H1 (cell line): ENCODE results near the gene SCNN1G. TPM values are rescaled to one million over a fixed set of nuclear protein-coding genes. Genes with fewer than 3 reads are reported as not detected.
A peak's percentile ranks its signal among the peaks of the same experiment; 100 is the strongest.

Experiments used
- CTCF ChIA-PET: fragments of 300-600 bp; sonication (Branson Sonifier 250); formaldehyde crosslinking; loops from one replicate; lab custom pipeline; 2021; ENCODE audit not compliant: partially characterized antibody; lab: Charles Lee
- POLR2A ChIA-PET: fragments of 300-600 bp; sonication (Branson Sonifier 250); formaldehyde crosslinking; loops from one replicate; lab custom pipeline; 2021; ENCODE audit warnings: inconsistent platforms; ENCODE audit not compliant: partially characterized antibody; lab: Charles Lee
- DNase-seq, 2 experiments: peaks; one replicate each; pipeline versions ENCODE4 v3.0.0 to v3.0.0-alpha.2; 2010 to 2022; ENCODE audit warnings: low spot score in 2 of 2, low read depth in 1 of 2, mixed read lengths in 1 of 2
- FAIRE-seq: peaks from 2 replicates; lab custom pipeline; 2011; peaks lifted over from hg19 to GRCh38; lab: Jason Lieb, UNC
- H2AFZ ChIP-seq: 2 replicates; pipeline ENCODE4 v1.8.1; 2012; ENCODE audit warnings: low read length, inconsistent platforms
- H2AK5ac ChIP-seq: 2 replicates; pipeline ENCODE4 v1.6.1; 2013; ENCODE audit warnings: low read depth, low read length
- H2BK120ac ChIP-seq: replicated peaks from 2 replicates; pipeline ENCODE3; 2013; ENCODE audit warnings: low read depth, low read length, inconsistent platforms
- H2BK12ac ChIP-seq: 2 replicates; pipeline ENCODE4 v1.6.1; 2013; ENCODE audit warnings: low read depth, low read length
- H2BK15ac ChIP-seq: 2 replicates; pipeline ENCODE4 v1.6.1; 2013; ENCODE audit warnings: low read length
- H2BK20ac ChIP-seq: 2 replicates; pipeline ENCODE4 v1.6.1; 2013; ENCODE audit warnings: low read length
- H2BK5ac ChIP-seq: 2 replicates; pipeline ENCODE4 v1.6.1; 2013; ENCODE audit warnings: low read depth, low read length
- H3K14ac ChIP-seq: 2 replicates; pipeline ENCODE4 v1.6.1; 2013; ENCODE audit warnings: inconsistent platforms; ENCODE audit not compliant: insufficient read length
- H3K18ac ChIP-seq: 2 replicates; pipeline ENCODE4 v1.6.1; 2013; ENCODE audit warnings: low read length; ENCODE audit errors: extremely low read depth
- H3K23ac ChIP-seq: 2 replicates; pipeline ENCODE4 v1.6.1; 2013; ENCODE audit warnings: inconsistent platforms; ENCODE audit not compliant: insufficient read length
- H3K23me2 ChIP-seq: 2 replicates; pipeline ENCODE4 v1.6.1; 2013; ENCODE audit warnings: low read depth, low read length
- H3K27ac ChIP-seq: 2 replicates; pipeline ENCODE4 v1.6.1; 2011; ENCODE audit warnings: low read depth, low read length, inconsistent platforms
- H3K27me3 ChIP-seq, 4 experiments: replicated peaks in 1 of 4; 1 replicate in 1 of 4; 2 replicates in 3 of 4; pipeline versions ENCODE4 v1.6.1 to v1.8.1; 2011 to 2013; ENCODE audit warnings: low read length in 3 of 4, mild to moderate bottlenecking in 3 of 4, inconsistent platforms in 2 of 4, mixed read lengths in 2 of 4, moderate library complexity in 1 of 4; ENCODE audit not compliant: control insufficient read depth in 3 of 4, insufficient read depth in 3 of 4; ENCODE audit errors: extremely low read depth in 1 of 4
- H3K36me3 ChIP-seq, 4 experiments: 2 replicates each; pipeline versions ENCODE4 v1.6.1 to v1.8.1; 2011 to 2013; ENCODE audit warnings: mild to moderate bottlenecking in 4 of 4, low read length in 3 of 4, moderate library complexity in 2 of 4, control low read depth in 1 of 4, inconsistent platforms in 1 of 4; ENCODE audit not compliant: insufficient read depth in 4 of 4, control insufficient read depth in 2 of 4
- H3K4ac ChIP-seq: replicated peaks from 2 replicates; pipeline ENCODE3; 2013; ENCODE audit warnings: low read length, low read depth, mixed read lengths, inconsistent platforms; ENCODE audit not compliant: insufficient read length
- H3K4me1 ChIP-seq, 4 experiments: replicated peaks in 1 of 4; 1 replicate in 1 of 4; 2 replicates in 3 of 4; pipeline versions ENCODE4 v1.6.1 to v1.8.1; 2011 to 2013; ENCODE audit warnings: low read length in 3 of 4, inconsistent platforms in 2 of 4, mixed read lengths in 1 of 4; ENCODE audit not compliant: insufficient read depth in 4 of 4, control insufficient read depth in 3 of 4
- H3K4me2 ChIP-seq, 2 experiments: 2 replicates each; pipeline versions ENCODE4 v1.6.1 to v1.8.1; 2011 to 2013; ENCODE audit warnings: low read depth in 2 of 2, low read length in 2 of 2, control low read depth in 1 of 2, inconsistent platforms in 1 of 2, mild to moderate bottlenecking in 1 of 2; ENCODE audit not compliant: insufficient read depth in 1 of 2
- H3K4me3 ChIP-seq, 4 experiments: fragments of 200-600, 300-600 bp in 1 of 4; sonication (generic), shearing (Covaris generic), sonication (Bioruptor Twin) in 1 of 4; 2 replicates each; pipeline versions ENCODE4 v1.5.1 to v1.8.1; 2011 to 2016; ENCODE audit warnings: low read length in 4 of 4, low read depth in 3 of 4, control low read depth in 2 of 4, inconsistent platforms in 2 of 4, mild to moderate bottlenecking in 2 of 4, mixed read lengths in 1 of 4, moderate library complexity in 1 of 4; ENCODE audit not compliant: insufficient read depth in 2 of 4; ENCODE audit errors: extremely low read depth in 1 of 4
- H3K56ac ChIP-seq: replicated peaks from 2 replicates; pipeline ENCODE3; 2013; ENCODE audit warnings: low read depth, mild to moderate bottlenecking, mixed read lengths, low read length, inconsistent platforms; ENCODE audit not compliant: insufficient read length
- H3K79me1 ChIP-seq: 2 replicates; pipeline ENCODE4 v1.6.1; 2013; ENCODE audit warnings: low read depth, low read length, control low read depth
- H3K79me2 ChIP-seq, 2 experiments: 2 replicates each; pipeline versions ENCODE4 v1.6.1 to v1.8.1; 2012 to 2013; ENCODE audit warnings: low read length in 2 of 2, mild to moderate bottlenecking in 2 of 2, inconsistent platforms in 1 of 2; ENCODE audit not compliant: insufficient read depth in 2 of 2, control insufficient read depth in 1 of 2
- H3K9ac ChIP-seq, 4 experiments: replicated peaks in 1 of 4; 1 replicate in 1 of 4; 2 replicates in 3 of 4; pipeline versions ENCODE4 v1.6.1 to v1.8.1; 2011 to 2013; ENCODE audit warnings: low read depth in 3 of 4, low read length in 3 of 4, control low read depth in 2 of 4, mild to moderate bottlenecking in 2 of 4, moderate library complexity in 2 of 4, inconsistent platforms in 1 of 4; ENCODE audit errors: extremely low read depth in 1 of 4
- H3K9me3 ChIP-seq, 2 experiments: 2 replicates each; pipeline versions ENCODE4 v1.6.1 to v1.8.1; 2012 to 2013; ENCODE audit warnings: mild to moderate bottlenecking in 2 of 2, moderate library complexity in 2 of 2, control low read depth in 1 of 2, inconsistent platforms in 1 of 2, low read depth in 1 of 2, low read length in 1 of 2, mixed read lengths in 1 of 2; ENCODE audit not compliant: insufficient read depth in 2 of 2
- H4K20me1 ChIP-seq, 2 experiments: replicated peaks in 1 of 2; 2 replicates each; pipeline versions ENCODE3 to v1.8.1; 2011 to 2013; ENCODE audit warnings: inconsistent platforms in 2 of 2, low read length in 2 of 2, mild to moderate bottlenecking in 1 of 2; ENCODE audit not compliant: insufficient read depth in 2 of 2, control insufficient read depth in 1 of 2
- H4K5ac ChIP-seq: 2 replicates; pipeline ENCODE4 v1.6.1; 2013; ENCODE audit warnings: low read length, low read depth, mixed read lengths, inconsistent platforms; ENCODE audit not compliant: insufficient read length
- H4K8ac ChIP-seq: 2 replicates; pipeline ENCODE4 v1.8.0; 2013; ENCODE audit warnings: mild to moderate bottlenecking, moderate library complexity, low read length, inconsistent platforms; ENCODE audit not compliant: insufficient read depth; ENCODE audit errors: extremely low read depth
- H4K91ac ChIP-seq: replicated peaks from 2 replicates; pipeline ENCODE3; 2013; ENCODE audit warnings: low read length, mixed read lengths, inconsistent platforms; ENCODE audit not compliant: insufficient read length
- CBX8 ChIP-seq: fragments of 300-800, 300-1000 bp; sonication (generic); IDR thresholded peaks from 2 replicates; pipeline ENCODE4 v1.7.1; 2016; ENCODE audit warnings: low read depth, low read length, borderline replicate concordance
- EP300 ChIP-seq, 2 experiments: IDR thresholded peaks; 1 replicate in 1 of 2; 2 replicates in 1 of 2; pipeline ENCODE4 v1.6.1; 2011 to 2012; ENCODE audit warnings: low read depth in 2 of 2, low read length in 2 of 2, mild to moderate bottlenecking in 2 of 2, borderline replicate concordance in 1 of 2, inconsistent platforms in 1 of 2, moderate library complexity in 1 of 2
- RNF2 ChIP-seq: fragments of 200-900, 300-1000 bp; sonication (generic); IDR thresholded peaks from 2 replicates; pipeline ENCODE4 v1.7.1; 2016; ENCODE audit warnings: borderline replicate concordance, low read depth, mild to moderate bottlenecking, antibody characterized with exemption, low read length; ENCODE audit not compliant: poor library complexity, severe bottlenecking; ENCODE audit errors: missing control alignments
- TBP ChIP-seq: IDR thresholded peaks from 2 replicates; pipeline ENCODE4 v1.6.1; 2011; ENCODE audit warnings: low read depth, low read length, improper control_type of control experiment
- YY1 ChIP-seq: IDR thresholded peaks from 2 replicates; pipeline ENCODE4 v1.6.1; 2011; ENCODE audit warnings: low read depth, mild to moderate bottlenecking, low read length
- WGBS, 2 experiments: shearing (Covaris generic) in 1 of 2; methylation state at CpG; one replicate each; pipeline versions ENCODE4 v1.1.6 to v1.1.7; 2013 to 2015; ENCODE audit warnings: low lambda C conversion rate in 2 of 2, mixed read lengths in 2 of 2, inconsistent platforms in 1 of 2, low coverage in 1 of 2, missing lambda C conversion rate in 1 of 2; ENCODE audit not compliant: insufficient replicate concordance in 2 of 2, insufficient coverage in 1 of 2, insufficient read length in 1 of 2; ENCODE audit errors: extremely low coverage in 1 of 2, missing lambda C conversion rate in 1 of 2; 5-methylcytosine and 5-hydroxymethylcytosine counted together
- polyA plus RNA-seq, 7 experiments: library from polyadenylated mRNA; depleted of rRNA in 3 of 7; stranded (reverse) in 5 of 7; unstranded in 2 of 7; fragments of >200 nt in 5 of 7; fragments of 200-250 nt in 2 of 7; gene quantifications; 1 replicate in 5 of 7; 2 replicates in 1 of 7; 4 replicates in 1 of 7; pipeline versions ENCODE4 v1.2.1 to v1.2.3, GENCODE V29; 2011 to 2013; ENCODE audit warnings: missing spikeins in 2 of 7, mixed read lengths in 2 of 7
- total RNA-seq: library from RNA; stranded (reverse); fragmentation: NEBNext Ultra II Directional; extraction: Animal tissue kit (Norgen Biotek cat#: 25700); gene quantifications from 2 replicates; pipeline ENCODE4 v1.2.1, GENCODE V29; 2021

SCNN1G gene
- total and polyA plus RNA-seq, 2 of the 8 experiments (the other 6 are each of a cell fraction or from before 2014, with no cell fraction given): 0.73 to 1.1 TPM

GRCh38 chr16:23186171-23186570 is 3.6 kb downstream of the SCNN1G start:
- Histone ChIP-seq H3K27ac (no peak overlapping the region), H3K18ac (no peak overlapping the region), H2AK5ac (no peak overlapping the region), H3K79me1 (no peaks in the 10 kb centered on the region), H2BK15ac (no peak overlapping the region), H3K4me2 (no peak overlapping the region), H4K20me1 (no peaks in the 10 kb centered on the region), H3K56ac (no peak overlapping the region), H3K79me2 (no peaks in the 10 kb centered on the region), H3K9me3 (no peaks in the 10 kb centered on the region), H3K23me2 (peaks cover 8% of the 10 kb centered on the region; the same call in 1 of the 2 replicates), H4K91ac (no peak overlapping the region), H3K36me3 (no peaks in the 10 kb centered on the region), H4K5ac (no peak overlapping the region), H2AFZ (no peak overlapping the region), H3K9ac (no peak overlapping the region), H2BK120ac (no peak overlapping the region), H2BK12ac (0 out of 2 replicates have a peak overlapping the region, but pooled peaks have one; percentile 14), H2BK20ac (no peak overlapping the region), H3K27me3 (peaks cover 7 to 23% (median 16%) of the 10 kb centered on the region in 4 experiments), H3K14ac (no peak overlapping the region), H3K4ac (no peak overlapping the region), H3K4me3 (no peak overlapping the region), H3K23ac (no peak overlapping the region), H4K8ac (no peak overlapping the region), H2BK5ac (no peak overlapping the region), H3K4me1 (peaks cover 0 to 8% (median 4%) of the 10 kb centered on the region in 4 experiments; a peak in 4 of 7 replicates)
- DNase-seq: no peak
- FAIRE-seq: no peak
- TF ChIP-seq EP300 (IDR thresholded peaks at IDR 0.05; ENCODE audit: borderline replicate concordance in 1 of 2, low read depth in 2 of 2, low read length in 2 of 2) (no peak), RNF2 (no peak), CBX8 (no peak), TBP (no peak), YY1 (no peak)
- WGBS, 2 experiments: 90% methylated on average over 23 of the region's 24 CpGs; no CpG with 5 or more reads in 1 of the 2 experiments
- POLR2A ChIA-PET: interaction anchor here (0.9 to 1.3 kb wide), 2 partner anchors 18 to 96 kb away, joined by 3 to 4 read pairs; no protein-coding TSS in a partner anchor
- CTCF ChIA-PET: interaction anchor here (0.5 to 14.8 kb wide), 9 partner anchors 14 to 249 kb away, joined by 3 to 178 read pairs (median 3); no protein-coding TSS in a partner anchor
